ENCODE data around the gene C9orf50. TPM values are rescaled to one million over a fixed set of nuclear protein-coding genes. Genes with fewer than 3 reads are reported as not detected.

C9orf50 gene
- total RNA-seq, 1 donor from 2014 or later: not detected

- no peak for DNase-seq
- ATAC-seq: no peak
- intact Hi-C loops (cut with micrococcal nuclease): no loop called here
Observed at GRCh38 chr9:129615407-129616285, 5.3 kb downstream of the C9orf50 start.

- DNase-seq (no peak), ATAC-seq (no peak)
- intact Hi-C loops (cut with micrococcal nuclease): no loop called here
Observed at GRCh38 chr9:129614932-129615331, 6.0 kb downstream of the C9orf50 start.

- ATAC-seq (no peak), DNase-seq (no peak)
- intact Hi-C loops (cut with micrococcal nuclease): no loop called here
Observed at GRCh38 chr9:129613520-129614175, 7.3 kb downstream of the C9orf50 start.

- DNase-seq (no peak), ATAC-seq (no peak)
Observed at GRCh38 chr9:129612815-129613519, 7.9 kb downstream of the C9orf50 start.

GRCh38 chr9:129612123-129612522 lies 8.8 kb downstream of the C9orf50 start:
- intact Hi-C loops (cut with micrococcal nuclease): no loop called here
- ATAC-seq: no peak
- DNase-seq: no peak

More at GRCh38 chr9:129612815-129613519, 7.9 kb downstream of the C9orf50 start:
- intact Hi-C loops (cut with micrococcal nuclease): no loop called here

GRCh38 chr9:129611307-129611800 lies 9.5 kb downstream of the C9orf50 start:
- intact Hi-C loops (cut with micrococcal nuclease): loop anchor here (2.0 kb wide), 1 partner anchor 473 kb away; no protein-coding TSS in a partner anchor
- ATAC-seq (no peak), DNase-seq (no peak)

- intact Hi-C loops (cut with micrococcal nuclease): loop anchor here (2.0 kb wide), 1 partner anchor 472 kb away; no protein-coding TSS in a partner anchor
- ATAC-seq (peak; percentile 63), DNase-seq (peak; percentile 90)
Observed at GRCh38 chr9:129610473-129611306, 10.2 kb downstream of the C9orf50 start.

- ATAC-seq (no peak), DNase-seq (no peak)
- intact Hi-C loops (cut with micrococcal nuclease): loop anchor here (2.0 kb wide), 1 partner anchor 471 kb away; no protein-coding TSS in a partner anchor
Observed at GRCh38 chr9:129610213-129610472, 10.8 kb downstream of the C9orf50 start.

- peak; percentile 65 for DNase-seq
- ATAC-seq: peak; percentile 4
- intact Hi-C loops (cut with micrococcal nuclease): loop anchor here (2.0 kb wide), 1 partner anchor 471 kb away; no protein-coding TSS in a partner anchor
Observed at GRCh38 chr9:129609486-129610212, 11.3 kb downstream of the C9orf50 start.

- ATAC-seq (no peak), DNase-seq (peak; percentile 48)
- intact Hi-C loops (cut with micrococcal nuclease): no loop called here
Observed at GRCh38 chr9:129608561-129609481, 12.1 kb downstream of the C9orf50 start.

GRCh38 chr9:129607027-129607387 lies 13.9 kb downstream of the C9orf50 start:
- intact Hi-C loops (cut with micrococcal nuclease): no loop called here
- ATAC-seq: no peak
- no peak for DNase-seq

- peak; percentile 18 for ATAC-seq
Observed at GRCh38 chr9:129606161-129607026, 14.5 kb downstream of the C9orf50 start.

GRCh38 chr9:129604766-129605163 lies 16.1 kb downstream of the C9orf50 start:
- DNase-seq (no peak), ATAC-seq (no peak)
- intact Hi-C loops (cut with micrococcal nuclease): no loop called here

More at GRCh38 chr9:129606161-129607026, 14.5 kb downstream of the C9orf50 start:
- peak; percentile 59 for DNase-seq
- intact Hi-C loops (cut with micrococcal nuclease): no loop called here

GRCh38 chr9:129604056-129604765 lies 16.7 kb downstream of the C9orf50 start:
- DNase-seq (no peak), ATAC-seq (no peak)
- intact Hi-C loops (cut with micrococcal nuclease): no loop called here

GRCh38 chr9:129602598-129603415 lies 18.1 kb downstream of the C9orf50 start:
- no peak for DNase-seq
- intact Hi-C loops (cut with micrococcal nuclease): no loop called here
- no peak for ATAC-seq

Measured in left ventricle myocardium superior (tissue), 1 donor.